Measurements from ENCODE around the gene PRKCSH. TPM values are rescaled to one million over a fixed set of nuclear protein-coding genes. Genes with fewer than 3 reads are reported as not detected.
"Not testable (repeated sequence)": the region's sequence is repeated elsewhere in the genome, so short reads cannot be mapped to it uniquely, and the experiment has no call there.

Gene PRKCSH
- total RNA-seq, 1 donor from 2014 or later, result 285 TPM

- Histone ChIP-seq H3K27me3 (ENCODE audit: low read depth) (no peaks in the 10 kb centered on the region), H3K27ac (no peak overlapping the region), H3K9me3 (no peaks in the 10 kb centered on the region), H3K4me1 (no peaks in the 10 kb centered on the region), H3K36me3 (peaks cover 44% of the 10 kb centered on the region), H3K4me3 (no peak overlapping the region)
- no peak for ATAC-seq
- TF ChIP-seq, protein P1, sequence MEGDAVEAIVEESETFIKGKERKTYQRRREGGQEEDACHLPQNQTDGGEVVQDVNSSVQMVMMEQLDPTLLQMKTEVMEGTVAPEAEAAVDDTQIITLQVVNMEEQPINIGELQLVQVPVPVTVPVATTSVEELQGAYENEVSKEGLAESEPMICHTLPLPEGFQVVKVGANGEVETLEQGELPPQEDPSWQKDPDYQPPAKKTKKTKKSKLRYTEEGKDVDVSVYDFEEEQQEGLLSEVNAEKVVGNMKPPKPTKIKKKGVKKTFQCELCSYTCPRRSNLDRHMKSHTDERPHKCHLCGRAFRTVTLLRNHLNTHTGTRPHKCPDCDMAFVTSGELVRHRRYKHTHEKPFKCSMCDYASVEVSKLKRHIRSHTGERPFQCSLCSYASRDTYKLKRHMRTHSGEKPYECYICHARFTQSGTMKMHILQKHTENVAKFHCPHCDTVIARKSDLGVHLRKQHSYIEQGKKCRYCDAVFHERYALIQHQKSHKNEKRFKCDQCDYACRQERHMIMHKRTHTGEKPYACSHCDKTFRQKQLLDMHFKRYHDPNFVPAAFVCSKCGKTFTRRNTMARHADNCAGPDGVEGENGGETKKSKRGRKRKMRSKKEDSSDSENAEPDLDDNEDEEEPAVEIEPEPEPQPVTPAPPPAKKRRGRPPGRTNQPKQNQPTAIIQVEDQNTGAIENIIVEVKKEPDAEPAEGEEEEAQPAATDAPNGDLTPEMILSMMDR (IDR thresholded peaks at IDR 0.05), result no peak
- no peak for DNase-seq
- intact Hi-C loops (cut with DNase I), result no loop called here
These were observed 16.0 kb downstream of the PRKCSH start for GRCh38 chr19:11451327-11451870.

- intact Hi-C loops (cut with DNase I), result no loop called here
- Histone ChIP-seq H3K27ac (no peak overlapping the region), H3K36me3 (peaks cover 39% of the 10 kb centered on the region), H3K4me1 (no peaks in the 10 kb centered on the region), H3K27me3 (ENCODE audit: low read depth) (no peaks in the 10 kb centered on the region), H3K9me3 (no peaks in the 10 kb centered on the region), H3K4me3 (no peak overlapping the region)
- TF ChIP-seq, protein P1 (IDR thresholded peaks at IDR 0.05), result no peak
- DNase-seq, result no peak
- ATAC-seq, result no peak
These were observed 16.6 kb downstream of the PRKCSH start for GRCh38 chr19:11451871-11452619.

DNA sequence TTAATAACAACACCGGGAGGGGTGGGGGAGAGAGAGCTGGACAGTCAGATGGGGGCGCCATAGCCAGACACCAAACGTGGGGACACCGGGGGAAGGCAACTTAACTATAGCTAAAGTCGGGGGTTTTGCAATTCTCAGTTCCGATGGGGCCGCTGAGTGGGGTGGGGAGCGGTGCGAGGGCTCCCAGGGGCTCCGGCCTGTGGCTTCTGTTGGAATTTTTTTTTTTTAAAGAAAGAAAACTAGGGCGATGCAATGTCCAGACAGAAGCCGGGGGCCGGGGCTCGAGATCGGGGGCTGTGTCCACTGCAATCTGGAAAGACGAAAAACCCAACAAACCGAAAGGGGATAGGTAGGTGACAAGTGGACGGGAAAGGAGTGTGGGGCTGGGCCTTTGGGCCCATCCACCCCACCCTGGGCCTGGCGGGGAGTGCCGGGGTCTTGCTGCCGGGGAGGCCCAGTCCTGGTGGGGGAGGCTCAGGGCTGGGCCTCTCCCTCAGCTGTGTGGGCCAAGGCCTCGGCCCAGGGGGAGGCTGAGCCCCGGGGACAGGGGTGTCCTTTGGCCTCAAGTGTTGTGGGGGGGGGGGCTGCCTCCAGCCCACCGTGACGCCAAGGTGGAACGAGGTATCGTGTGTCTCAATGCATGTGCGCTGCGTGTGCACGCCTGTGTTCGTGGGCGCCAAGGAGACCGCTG is 17.3 kb downstream of the PRKCSH start:
- peaks cover 33% of the 10 kb centered on the region for H3K36me3 ChIP-seq
- intact Hi-C loops (cut with DNase I), result no loop called here
- TF ChIP-seq, protein P1 (IDR thresholded peaks at IDR 0.05), result no peak
- DNase-seq (no peak), ATAC-seq (no peak)
- H3K4me1 ChIP-seq, result no peaks in the 10 kb centered on the region
- H3K9me3 ChIP-seq, result no peaks in the 10 kb centered on the region
- no peak overlapping the region for H3K4me3 ChIP-seq
- no peaks in the 10 kb centered on the region for H3K27me3 ChIP-seq (ENCODE audit: low read depth)
- H3K27ac ChIP-seq, result no peak overlapping the region

DNA sequence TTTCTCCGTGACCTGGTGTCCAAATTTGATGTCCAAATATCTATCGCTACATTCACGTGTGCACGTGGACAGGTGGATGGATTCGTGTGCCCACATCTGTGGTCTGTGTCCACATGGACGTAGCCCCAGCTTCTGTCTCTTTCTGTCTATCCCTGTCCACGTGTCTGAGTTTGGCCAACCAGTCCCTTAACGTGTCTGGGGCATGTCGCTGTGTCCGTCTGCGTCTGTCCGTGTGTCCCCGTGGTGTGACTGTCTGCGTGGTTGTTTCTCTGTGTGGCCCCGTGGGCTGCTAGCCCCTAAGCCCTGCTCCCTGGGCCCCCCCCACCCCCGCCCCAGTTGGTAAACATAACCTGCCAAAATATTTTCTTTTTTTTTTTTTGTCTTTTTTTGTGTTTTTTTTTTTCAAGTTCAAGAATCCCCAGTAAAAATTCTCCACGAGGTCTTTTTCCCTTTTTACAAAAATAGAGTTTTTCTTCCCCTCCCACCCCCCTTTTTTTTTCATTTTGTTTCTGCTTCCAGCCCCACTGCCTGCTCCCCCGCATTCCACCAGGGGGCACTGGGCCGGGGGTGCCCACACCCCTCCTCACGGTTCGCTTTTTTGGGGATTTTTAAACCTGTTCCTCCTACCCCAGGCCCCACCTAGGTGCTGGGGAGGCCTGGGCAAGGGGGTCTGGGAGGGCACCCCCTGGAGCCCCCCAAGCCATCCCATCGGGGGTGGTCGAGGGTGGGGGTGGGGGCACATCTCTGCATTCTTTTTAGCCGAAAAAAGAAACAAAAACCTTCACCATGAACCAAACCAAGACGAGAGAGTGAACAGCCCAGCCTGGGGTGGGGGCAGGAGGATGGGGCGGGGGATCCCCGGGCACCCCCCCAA is 18.3 kb downstream of the PRKCSH start:
- Histone ChIP-seq H3K4me3 (no peak overlapping the region), H3K27ac (no peak overlapping the region), H3K27me3 (ENCODE audit: low read depth) (peaks cover 7% of the 10 kb centered on the region), H3K36me3 (peaks cover 23% of the 10 kb centered on the region), H3K9me3 (no peaks in the 10 kb centered on the region), H3K4me1 (no peaks in the 10 kb centered on the region)
- TF ChIP-seq, protein P1 (IDR thresholded peaks at IDR 0.05), result no peak
- DNase-seq, result no peak
- intact Hi-C loops (cut with DNase I), result no loop called here
- ATAC-seq, result no peak

DNA sequence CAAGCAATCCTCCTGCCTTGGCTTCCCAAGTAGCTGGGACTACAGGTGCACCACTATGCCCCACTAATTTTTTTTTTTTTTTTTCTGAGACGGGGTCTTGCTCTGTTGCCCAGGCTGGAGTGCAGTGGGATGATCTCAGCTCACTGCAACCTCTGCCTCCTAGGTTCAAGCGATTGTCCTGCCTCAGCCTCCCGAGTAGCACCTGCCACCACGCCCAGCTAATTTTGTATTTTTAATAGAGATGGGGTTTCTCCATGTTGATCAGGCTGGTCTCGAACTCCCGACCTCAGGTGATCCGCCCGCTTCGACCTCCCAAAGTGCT is 19.8 kb downstream of the PRKCSH start:
- H3K27me3 ChIP-seq (ENCODE audit: low read depth), result peaks cover 10% of the 10 kb centered on the region
- DNase-seq; intact Hi-C loops (cut with DNase I); H3K9me3 ChIP-seq; H3K36me3 ChIP-seq; H3K27ac ChIP-seq; H3K4me1 ChIP-seq; ATAC-seq; H3K4me3 ChIP-seq: not testable (repeated sequence)
